CD14-positive monocyte (primary cell): ENCODE results near the gene SPECC1L. TPM values are rescaled to one million over a fixed set of nuclear protein-coding genes. Genes with fewer than 3 reads are reported as not detected.

Experiments
- DNase-seq, 3 donors: peaks; one replicate each; pipeline ENCODE4 v3.0.0-alpha.2; 2011 to 2022
- H2AFZ ChIP-seq: 2 replicates; pipeline ENCODE4 v1.6.0; 2012; ENCODE audit warnings: mild to moderate bottlenecking, low read depth, low read length, inconsistent platforms; ENCODE audit not compliant: insufficient read depth, poor library complexity, severe bottlenecking
- H3K27ac ChIP-seq, 2 donors: 1 replicate in 1 of 2; 2 replicates in 1 of 2; pipeline ENCODE4 v1.5.1; 2012 to 2013; ENCODE audit warnings: low read length in 2 of 2, control low read depth in 1 of 2, inconsistent platforms in 1 of 2, low read depth in 1 of 2, mild to moderate bottlenecking in 1 of 2
- H3K27me3 ChIP-seq, 2 donors: one replicate each; pipeline versions ENCODE4 v1.6.0 to v1.6.1; 2011 to 2013; ENCODE audit warnings: low read length in 2 of 2; ENCODE audit not compliant: control insufficient read depth in 2 of 2, insufficient read depth in 2 of 2
- H3K36me3 ChIP-seq, 2 donors: replicated peaks in 1 of 2; 1 replicate in 1 of 2; 2 replicates in 1 of 2; pipeline versions ENCODE4 v1.5.1 to v1.6.1; 2012 to 2013; ENCODE audit warnings: low read length in 2 of 2, control low read depth in 1 of 2, inconsistent platforms in 1 of 2, mild to moderate bottlenecking in 1 of 2; ENCODE audit not compliant: insufficient read depth in 2 of 2, control insufficient read depth in 1 of 2
- H3K4me1 ChIP-seq, 2 donors: 1 replicate in 1 of 2; 2 replicates in 1 of 2; pipeline versions ENCODE4 v1.5.1 to v1.6.1; 2012 to 2013; ENCODE audit warnings: low read length in 2 of 2, control low read depth in 1 of 2, inconsistent platforms in 1 of 2, mild to moderate bottlenecking in 1 of 2, moderate library complexity in 1 of 2; ENCODE audit not compliant: insufficient read depth in 2 of 2, control insufficient read depth in 1 of 2
- H3K4me2 ChIP-seq: replicated peaks from 2 replicates; pipeline ENCODE3; 2012; ENCODE audit warnings: low read length, moderate library complexity, mild to moderate bottlenecking; ENCODE audit not compliant: poor library complexity, severe bottlenecking; ENCODE audit errors: extremely low read depth
- H3K4me3 ChIP-seq, 3 experiments: fragments of 200-600 bp in 1 of 3; sonication (generic) in 1 of 3; replicated peaks in 1 of 3; 1 replicate in 2 of 3; 2 replicates in 1 of 3; pipeline ENCODE4 v1.5.1; 2011 to 2013; ENCODE audit warnings: low read length in 3 of 3, mild to moderate bottlenecking in 3 of 3, control low read depth in 2 of 3, low read depth in 2 of 3, inconsistent platforms in 1 of 3, moderate library complexity in 1 of 3
- H3K79me2 ChIP-seq: 2 replicates; pipeline ENCODE4 v1.6.0; 2012; ENCODE audit warnings: mild to moderate bottlenecking, control low read depth, inconsistent platforms, low read length, moderate library complexity; ENCODE audit not compliant: insufficient read depth
- H3K9ac ChIP-seq: 2 replicates; pipeline ENCODE4 v1.6.0; 2017; ENCODE audit warnings: low read length, mild to moderate bottlenecking; ENCODE audit not compliant: insufficient read depth, poor library complexity, severe bottlenecking
- H3K9me3 ChIP-seq, 2 donors: replicated peaks in 1 of 2; 1 replicate in 1 of 2; 2 replicates in 1 of 2; pipeline versions ENCODE4 v1.5.1 to v1.6.1; 2012 to 2013; ENCODE audit warnings: low read length in 2 of 2, control low read depth in 1 of 2; ENCODE audit not compliant: control insufficient read depth in 1 of 2, insufficient read depth in 1 of 2
- H4K20me1 ChIP-seq: 2 replicates; pipeline ENCODE4 v1.6.0; 2012; ENCODE audit warnings: mild to moderate bottlenecking, low read length, control low read depth, moderate library complexity; ENCODE audit not compliant: insufficient read depth
- H3K27ac Mint-ChIP-seq, 7 donors: one replicate each; pipeline ENCODE4 v1.8.0; 2020; ENCODE audit warnings: mild to moderate bottlenecking in 7 of 7, mixed read lengths in 7 of 7, moderate library complexity in 6 of 7, inconsistent platforms in 2 of 7
- H3K27me3 Mint-ChIP-seq, 3 donors: one replicate each; pipeline ENCODE4 v1.8.0; 2021 to 2022; ENCODE audit warnings: low read depth in 3 of 3, mild to moderate bottlenecking in 3 of 3, mixed read lengths in 3 of 3, moderate library complexity in 3 of 3, inconsistent platforms in 1 of 3
- H3K36me3 Mint-ChIP-seq, 2 donors: one replicate each; pipeline ENCODE4 v1.8.0; 2020; ENCODE audit warnings: mixed read lengths in 2 of 2, inconsistent platforms in 1 of 2, mild to moderate bottlenecking in 1 of 2
- H3K4me1 Mint-ChIP-seq: one replicate; pipeline ENCODE4 v1.8.0; 2020; ENCODE audit warnings: mild to moderate bottlenecking, mixed read lengths
- H3K4me3 Mint-ChIP-seq, 2 donors: one replicate each; pipeline ENCODE4 v1.8.0; 2020; ENCODE audit warnings: mild to moderate bottlenecking in 2 of 2, mixed read lengths in 2 of 2, moderate library complexity in 1 of 2
- H3K9me3 Mint-ChIP-seq, 7 donors: one replicate each; pipeline ENCODE4 v1.8.0; 2020 to 2022; ENCODE audit warnings: mixed read lengths in 7 of 7, mild to moderate bottlenecking in 6 of 7, moderate library complexity in 6 of 7, inconsistent platforms in 2 of 7
- WGBS: methylation state at CpG from one replicate; pipeline ENCODE4 v1.1.5; 2013; ENCODE audit warnings: missing lambda C conversion rate; ENCODE audit not compliant: insufficient coverage; 5-methylcytosine and 5-hydroxymethylcytosine counted together
- intact Hi-C, 2 donors: fragments of 100-400 bp; cut with micrococcal nuclease; formaldehyde crosslinking; loops; one replicate each; pipeline versions ENCODE4 v1.15.0 to v1.15.1; 2023
- polyA plus RNA-seq, 3 donors: library from polyadenylated mRNA; depleted of rRNA in 1 of 3; unstranded in 2 of 3; stranded (reverse) in 1 of 3; fragments of 300-500 nt in 2 of 3; fragments of >200 nt in 1 of 3; fragmentation: Illumina TruSeq in 2 of 3; gene quantifications; 1 replicate in 2 of 3; 2 replicates in 1 of 3; pipeline ENCODE4 v1.2.3, GENCODE V29; 2012 to 2021
- TF ChIP-seq, protein P1 (sequence below): fragments of 200-600 bp; IDR thresholded peaks from one replicate; pipeline ENCODE4 v1.8.0; 2022; ENCODE audit warnings: antibody characterized with exemption, mild to moderate bottlenecking

SPECC1L gene
- polyA plus RNA-seq, 3 donors = 2.5 to 7.2 (median 4.9) TPM

DNA sequence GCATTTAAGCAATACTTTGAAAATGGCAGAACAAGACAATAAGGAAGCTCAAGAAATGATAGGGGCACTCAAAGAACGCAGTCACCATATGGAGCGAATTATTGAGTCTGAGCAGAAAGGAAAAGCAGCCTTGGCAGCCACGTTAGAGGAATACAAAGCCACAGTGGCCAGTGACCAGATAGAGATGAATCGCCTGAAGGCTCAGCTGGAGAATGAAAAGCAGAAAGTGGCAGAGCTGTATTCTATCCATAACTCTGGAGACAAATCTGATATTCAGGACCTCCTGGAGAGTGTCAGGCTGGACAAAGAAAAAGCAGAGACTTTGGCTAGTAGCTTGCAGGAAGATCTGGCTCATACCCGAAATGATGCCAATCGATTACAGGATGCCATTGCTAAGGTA lies 51.9 kb downstream of the SPECC1L start:
- intact Hi-C loops = loop anchor here in 1 of 2 donors (10.0 kb wide), 1 partner anchor 62 kb away; no protein-coding TSS in a partner anchor
- TF ChIP-seq, protein P1, sequence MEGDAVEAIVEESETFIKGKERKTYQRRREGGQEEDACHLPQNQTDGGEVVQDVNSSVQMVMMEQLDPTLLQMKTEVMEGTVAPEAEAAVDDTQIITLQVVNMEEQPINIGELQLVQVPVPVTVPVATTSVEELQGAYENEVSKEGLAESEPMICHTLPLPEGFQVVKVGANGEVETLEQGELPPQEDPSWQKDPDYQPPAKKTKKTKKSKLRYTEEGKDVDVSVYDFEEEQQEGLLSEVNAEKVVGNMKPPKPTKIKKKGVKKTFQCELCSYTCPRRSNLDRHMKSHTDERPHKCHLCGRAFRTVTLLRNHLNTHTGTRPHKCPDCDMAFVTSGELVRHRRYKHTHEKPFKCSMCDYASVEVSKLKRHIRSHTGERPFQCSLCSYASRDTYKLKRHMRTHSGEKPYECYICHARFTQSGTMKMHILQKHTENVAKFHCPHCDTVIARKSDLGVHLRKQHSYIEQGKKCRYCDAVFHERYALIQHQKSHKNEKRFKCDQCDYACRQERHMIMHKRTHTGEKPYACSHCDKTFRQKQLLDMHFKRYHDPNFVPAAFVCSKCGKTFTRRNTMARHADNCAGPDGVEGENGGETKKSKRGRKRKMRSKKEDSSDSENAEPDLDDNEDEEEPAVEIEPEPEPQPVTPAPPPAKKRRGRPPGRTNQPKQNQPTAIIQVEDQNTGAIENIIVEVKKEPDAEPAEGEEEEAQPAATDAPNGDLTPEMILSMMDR = no peak
- no peaks in the 10 kb centered on the region for H3K9me3 ChIP-seq

DNA sequence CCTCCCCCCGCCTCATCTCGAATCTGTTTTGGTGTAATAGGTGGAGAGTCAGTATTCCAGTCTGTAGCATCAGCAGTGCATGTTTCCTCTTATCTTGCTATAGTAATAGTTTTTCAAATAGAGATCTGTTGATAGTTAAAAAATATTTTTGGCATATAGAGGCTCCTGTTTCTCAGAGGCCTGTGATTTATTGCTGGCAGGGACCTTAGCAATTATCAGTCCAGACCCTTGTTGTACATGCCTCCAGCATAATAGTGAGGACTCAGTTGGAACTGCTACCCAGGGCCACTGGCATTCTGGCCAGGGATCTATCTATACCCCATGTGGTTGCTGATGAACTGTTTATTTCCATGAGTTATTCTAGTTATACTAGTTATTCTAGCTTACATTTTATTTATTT lies 52.6 kb downstream of the SPECC1L start:
- no peak for DNase-seq
- TF ChIP-seq, protein P1 = no peak
- Histone ChIP-seq H2AFZ (no peak overlapping the region), H3K9me3 (no peaks in the 10 kb centered on the region), H3K4me1 (peaks cover 3 to 4% of the 10 kb centered on the region in 2 donors), H3K27me3 (no peaks in the 10 kb centered on the region), H3K4me3 (no peak overlapping the region), H3K4me2 (no peak overlapping the region), H3K36me3 (peaks cover 40 to 87% of the 10 kb centered on the region in 2 donors), H3K9ac (no peak overlapping the region), H3K27ac (no peak overlapping the region), H3K79me2 (no peaks in the 10 kb centered on the region), H4K20me1 (no peaks in the 10 kb centered on the region)
- no CpG with 5 or more reads among the region's 2 CpGs for WGBS
- H3K36me3 Mint-ChIP-seq = peaks cover 53 to 67% of the 10 kb centered on the region in 2 donors
- no peak overlapping the region for H3K27ac Mint-ChIP-seq
- intact Hi-C loops = loop anchor here in 1 of 2 donors (10.0 kb wide), 1 partner anchor 62 kb away; no protein-coding TSS in a partner anchor
- no peaks in the 10 kb centered on the region for H3K9me3 Mint-ChIP-seq
- H3K4me1 Mint-ChIP-seq = peaks cover 8% of the 10 kb centered on the region
- no peaks in the 10 kb centered on the region for H3K27me3 Mint-ChIP-seq
- no peak overlapping the region for H3K4me3 Mint-ChIP-seq

More for the DNA sequence above, 51.9 kb downstream of the SPECC1L start:
- H3K4me1 ChIP-seq = peaks cover 3 to 4% of the 10 kb centered on the region in 2 donors
- no peak overlapping the region for H3K4me3 ChIP-seq
- no peak for DNase-seq
- H3K9ac ChIP-seq = no peak overlapping the region
- no peak overlapping the region for H3K4me2 ChIP-seq
- H3K79me2 ChIP-seq = no peaks in the 10 kb centered on the region
- H3K27me3 ChIP-seq = no peaks in the 10 kb centered on the region
- H3K36me3 ChIP-seq = peaks cover 40 to 82% of the 10 kb centered on the region in 2 donors
- H3K4me3 Mint-ChIP-seq = no peak overlapping the region
- no peak overlapping the region for H2AFZ ChIP-seq
- WGBS = 96% methylated on average over 5 of the region's 6 CpGs
- no peaks in the 10 kb centered on the region for H3K27me3 Mint-ChIP-seq
- no peak overlapping the region for H3K27ac Mint-ChIP-seq
- H4K20me1 ChIP-seq = no peaks in the 10 kb centered on the region
- H3K36me3 Mint-ChIP-seq = peaks cover 51 to 74% of the 10 kb centered on the region in 2 donors
- no peaks in the 10 kb centered on the region for H3K9me3 Mint-ChIP-seq
- H3K27ac ChIP-seq = no peak overlapping the region
- H3K4me1 Mint-ChIP-seq = peaks cover 8% of the 10 kb centered on the region
